Spleen (tissue), 11 donors: ENCODE data around the gene SUN3. TPM values are rescaled to one million over a fixed set of nuclear protein-coding genes. Genes with fewer than 3 reads are reported as not detected.

Experiments
- DNase-seq: peaks from one replicate; pipeline ENCODE4 v3.0.0-alpha.2; 2020
- H3K27ac ChIP-seq, 8 donors: fragments of 200-600 bp; sonication (generic) in 7 of 8; 1 replicate in 4 of 8; 2 replicates in 4 of 8; pipeline versions ENCODE4 v1.5.0 to v1.8.0; 2016 to 2021; ENCODE audit warnings: inconsistent platforms in 4 of 8, mild to moderate bottlenecking in 4 of 8, moderate library complexity in 1 of 8
- H3K27me3 ChIP-seq, 7 donors: fragments of 200-600 bp; sonication (generic) in 6 of 7; replicated peaks in 1 of 7; 1 replicate in 4 of 7; 2 replicates in 3 of 7; pipeline versions ENCODE4 v1.5.0 to v1.8.0; 2016 to 2021; ENCODE audit warnings: inconsistent platforms in 3 of 7, mild to moderate bottlenecking in 1 of 7
- H3K36me3 ChIP-seq, 6 donors: fragments of 200-600 bp; sonication (generic) in 5 of 6; 1 replicate in 4 of 6; 2 replicates in 2 of 6; pipeline versions ENCODE4 v1.5.0 to v1.8.0; 2016 to 2021; ENCODE audit warnings: inconsistent platforms in 2 of 6
- H3K4me1 ChIP-seq, 6 donors: fragments of 200-600 bp; sonication (generic) in 5 of 6; 1 replicate in 3 of 6; 2 replicates in 3 of 6; pipeline versions ENCODE4 v1.5.0 to v1.8.0; 2016 to 2021; ENCODE audit warnings: inconsistent platforms in 3 of 6
- H3K4me3 ChIP-seq, 8 donors: fragments of 200-600 bp; sonication (generic) in 7 of 8; 1 replicate in 4 of 8; 2 replicates in 4 of 8; pipeline versions ENCODE4 v1.5.0 to v1.8.0; 2016 to 2021; ENCODE audit warnings: inconsistent platforms in 4 of 8, mild to moderate bottlenecking in 4 of 8, moderate library complexity in 2 of 8
- H3K9me3 ChIP-seq, 8 donors: fragments of 200-600 bp; sonication (generic) in 7 of 8; 1 replicate in 4 of 8; 2 replicates in 4 of 8; pipeline versions ENCODE4 v1.5.0 to v1.8.0; 2016 to 2021; ENCODE audit warnings: inconsistent platforms in 4 of 8
- CTCF ChIP-seq, 11 experiments: fragments of 200-600 bp in 7 of 11; fragments of 450-650 bp in 4 of 11; sonication (generic) in 4 of 11; IDR thresholded peaks in 8 of 11; conservative IDR thresholded peaks in 3 of 11; 1 replicate in 7 of 11; 2 replicates in 4 of 11; pipeline versions ENCODE4 v1.4.0 to v1.8.0; 2016 to 2021; ENCODE audit warnings: antibody characterized with exemption in 11 of 11, inconsistent platforms in 4 of 11, mild to moderate bottlenecking in 1 of 11
- POLR2A ChIP-seq, 3 donors: fragments of 450-650 bp; IDR thresholded peaks; one replicate each; pipeline ENCODE4 v1.5.1; 2017; ENCODE audit warnings: antibody characterized with exemption in 3 of 3, mild to moderate bottlenecking in 1 of 3
- POLR2AphosphoS5 ChIP-seq, 3 donors: sonication (generic); formaldehyde crosslinking; IDR thresholded peaks; one replicate each; pipeline ENCODE4 v1.5.1; 2017; ENCODE audit warnings: antibody characterized with exemption in 3 of 3
- WGBS, 5 donors: extraction: QIAGEN DNeasy Blood & Tissue Kit in 3 of 5; methylation state at CpG; one replicate each; pipeline versions ENCODE4 v1.1.5 to v1.1.7; 2013 to 2018; 5-methylcytosine and 5-hydroxymethylcytosine counted together
- intact Hi-C: fragments of 100-400 bp; cut with DNase I; formaldehyde crosslinking; loops from one replicate; pipeline ENCODE4 v1.15.0; 2023; ENCODE audit warnings: low total_unique reads
- polyA plus RNA-seq, 3 donors: library from polyadenylated mRNA; stranded (reverse); fragments of 200-250 nt; gene quantifications; one replicate each; pipeline ENCODE4 v1.2.1, GENCODE V29; 2013
- total RNA-seq, 7 donors: library from RNA; depleted of rRNA in 3 of 7; stranded (reverse); fragments of >200 nt in 3 of 7; fragmentation: NEBNext Ultra II Directional in 4 of 7; extraction: Animal tissue kit (Norgen Biotek cat#: 25700) in 4 of 7; gene quantifications; one replicate each; pipeline versions ENCODE4 v1.1.0 to v1.2.1, GENCODE V29; 2016 to 2021
- donor health status: healthy with polysubstance abuse.
- donor health status: DM: no; HTN: no; CAD: no; lungs with moderate emphysema.
- donor health status: DM: no; HTN: no; CAD: no.
- donor health status: Bipolar disorder and iron deficiency.
- donor health status: healthy.
- donor health status: DM: no; HTN: no; CAD: no.
- donor health status: DM: yes; HTN: yes; CAD: no.

SUN3 gene
- total and polyA plus RNA-seq, 10 donors: not detected

GRCh38 chr7:47970761-47971160 lies 58.1 kb downstream of the SUN3 start:
- no peak for DNase-seq
- peaks cover 3 to 97% (median 71%) of the 10 kb centered on the region in 6 donors for H3K36me3 ChIP-seq

GRCh38 chr7:47968847-47969774 lies 59.8 kb downstream of the SUN3 start:
- DNase-seq: no peak
- no peaks in the 10 kb centered on the region for H3K27me3 ChIP-seq
- 67 to 82% (median 71%) methylated on average over 5 of the region's 5 CpGs for WGBS, 5 donors
- no peaks in the 10 kb centered on the region for H3K9me3 ChIP-seq
- H3K4me1 ChIP-seq: peaks cover 3 to 32% (median 12%) of the 10 kb centered on the region in 6 donors
- H3K27ac ChIP-seq: peak overlapping the region in 5 of 8 donors; percentile 26 to 83 (median 70)
- intact Hi-C loops: no loop called here
- peaks cover 10 to 97% (median 71%) of the 10 kb centered on the region in 6 donors for H3K36me3 ChIP-seq
- H3K4me3 ChIP-seq: no peak overlapping the region
- peak; percentile 55 to 87 (median 80) for TF ChIP-seq CTCF (IDR thresholded peaks at IDR 0.05 in 8 of 11, conservative IDR thresholded peaks at IDR 0.05 in 3 of 11)
- TF ChIP-seq POLR2A (IDR thresholded peaks at IDR 0.05): no peak

More at GRCh38 chr7:47970761-47971160, 58.1 kb downstream of the SUN3 start:
- Histone ChIP-seq H3K4me1 (peaks cover 3 to 32% (median 12%) of the 10 kb centered on the region in 6 donors), H3K27ac (peak overlapping the region in 7 of 8 donors; percentile 24 to 83 (median 73)), H3K9me3 (no peaks in the 10 kb centered on the region), H3K4me3 (no peak overlapping the region), H3K27me3 (no peaks in the 10 kb centered on the region)
- intact Hi-C loops: no loop called here
- TF ChIP-seq POLR2A (IDR thresholded peaks at IDR 0.05) (no peak), CTCF (IDR thresholded peaks at IDR 0.05 in 8 of 11, conservative IDR thresholded peaks at IDR 0.05 in 3 of 11) (no peak), POLR2AphosphoS5 (IDR thresholded peaks at IDR 0.05) (no peak)
- 30 to 69% (median 42%) methylated on average over 1 of the region's 1 CpG for WGBS, 5 donors

- Histone ChIP-seq H3K4me3 (no peak overlapping the region), H3K27me3 (no peaks in the 10 kb centered on the region), H3K9me3 (no peaks in the 10 kb centered on the region), H3K27ac (no peak overlapping the region), H3K4me1 (peaks cover 3 to 32% (median 12%) of the 10 kb centered on the region in 6 donors), H3K36me3 (peaks cover 10 to 97% (median 71%) of the 10 kb centered on the region in 6 donors)
- TF ChIP-seq POLR2AphosphoS5 (IDR thresholded peaks at IDR 0.05) (no peak), POLR2A (IDR thresholded peaks at IDR 0.05) (no peak), CTCF (IDR thresholded peaks at IDR 0.05 in 8 of 11, conservative IDR thresholded peaks at IDR 0.05 in 3 of 11) (no peak)
- no peak for DNase-seq
- intact Hi-C loops: no loop called here
- WGBS, 5 donors: 91 to 98% (median 96%) methylated on average over 2 of the region's 2 CpGs
Observed at GRCh38 chr7:47967708-47968107, 61.2 kb downstream of the SUN3 start.

GRCh38 chr7:47967123-47967522 lies 61.8 kb downstream of the SUN3 start:
- peaks cover 3 to 32% (median 12%) of the 10 kb centered on the region in 6 donors for H3K4me1 ChIP-seq
- no peaks in the 10 kb centered on the region for H3K27me3 ChIP-seq
- peaks cover 10 to 97% (median 71%) of the 10 kb centered on the region in 6 donors for H3K36me3 ChIP-seq
- no peak overlapping the region for H3K27ac ChIP-seq
- 95 to 98% (median 97%) methylated on average over 5 of the region's 5 CpGs for WGBS, 5 donors
- H3K4me3 ChIP-seq: no peak overlapping the region
- intact Hi-C loops: no loop called here
- TF ChIP-seq CTCF (IDR thresholded peaks at IDR 0.05 in 8 of 11, conservative IDR thresholded peaks at IDR 0.05 in 3 of 11): no peak
- TF ChIP-seq POLR2AphosphoS5 (IDR thresholded peaks at IDR 0.05): no peak
- TF ChIP-seq POLR2A (IDR thresholded peaks at IDR 0.05): no peak
- no peaks in the 10 kb centered on the region for H3K9me3 ChIP-seq
- no peak for DNase-seq
